Upper lobe of right lung (tissue), 1 donor: ENCODE data around the gene TMEM132E. TPM values are rescaled to one million over a fixed set of nuclear protein-coding genes. Genes with fewer than 3 reads are reported as not detected.

Source experiments
- ATAC-seq: fragments of 200-7000 bp; cut with Tn5 transposase; one replicate; pipeline ENCODE4 v1.9.1; 2020; ENCODE audit warnings: mild to moderate bottlenecking, moderate library complexity
- DNase-seq: peaks from one replicate; pipeline ENCODE4 v3.0.0-alpha.2; 2020
- H3K27ac ChIP-seq: fragments of 200-600 bp; one replicate; pipeline ENCODE4 v1.8.0; 2022
- H3K27me3 ChIP-seq: fragments of 200-600 bp; one replicate; pipeline ENCODE4 v1.8.0; 2022; ENCODE audit warnings: mild to moderate bottlenecking
- H3K36me3 ChIP-seq: fragments of 200-600 bp; one replicate; pipeline ENCODE4 v1.8.0; 2022
- H3K4me1 ChIP-seq: fragments of 200-600 bp; one replicate; pipeline ENCODE4 v1.8.0; 2022
- H3K4me3 ChIP-seq: fragments of 200-600 bp; one replicate; pipeline ENCODE4 v1.8.0; 2022; ENCODE audit warnings: mild to moderate bottlenecking
- H3K9me3 ChIP-seq: fragments of 200-600 bp; one replicate; pipeline ENCODE4 v1.8.0; 2022
- CTCF ChIP-seq: fragments of 200-600 bp; IDR thresholded peaks from one replicate; pipeline ENCODE4 v1.8.0; 2022; ENCODE audit warnings: antibody characterized with exemption
- intact Hi-C: fragments of 100-400 bp; cut with DNase I; formaldehyde crosslinking; loops from one replicate; pipeline ENCODE4 v1.11.0; 2022
- total RNA-seq: library from RNA; stranded (reverse); fragmentation: NEBNext Ultra II Directional; extraction: Animal tissue kit (Norgen Biotek cat#: 25700); gene quantifications from one replicate; pipeline ENCODE4 v1.2.1, GENCODE V29; 2021
- donor health status: DM: no; HTN: yes; CAD: no; lungs with severe emphysema.

Gene TMEM132E
- total RNA-seq, 1 donor from 2014 or later, result 0.23 TPM

GRCh38 chr17:34633351-34633750, 54.0 kb downstream of the TMEM132E start:
- DNase-seq, result peak; percentile 48

GRCh38 chr17:34633760-34634159, 54.4 kb downstream of the TMEM132E start:
- Histone ChIP-seq H3K4me1 (peaks cover 6% of the 10 kb centered on the region), H3K27me3 (peaks cover 46% of the 10 kb centered on the region), H3K36me3 (no peaks in the 10 kb centered on the region), H3K4me3 (no peak overlapping the region), H3K27ac (no peak overlapping the region), H3K9me3 (no peaks in the 10 kb centered on the region)
- ATAC-seq, result no peak
- no peak for TF ChIP-seq CTCF
- no peak for DNase-seq
- intact Hi-C loops, result no loop called here

More at GRCh38 chr17:34633351-34633750, 54.0 kb downstream of the TMEM132E start:
- ATAC-seq, result peak; percentile 39
- Histone ChIP-seq H3K4me3 (no peak overlapping the region), H3K9me3 (no peaks in the 10 kb centered on the region), H3K4me1 (peaks cover 6% of the 10 kb centered on the region), H3K36me3 (no peaks in the 10 kb centered on the region), H3K27ac (no peak overlapping the region), H3K27me3 (peaks cover 50% of the 10 kb centered on the region)
- intact Hi-C loops, result no loop called here
- no peak for TF ChIP-seq CTCF

GRCh38 chr17:34634551-34635160, 55.3 kb downstream of the TMEM132E start:
- intact Hi-C loops, result no loop called here

DNA sequence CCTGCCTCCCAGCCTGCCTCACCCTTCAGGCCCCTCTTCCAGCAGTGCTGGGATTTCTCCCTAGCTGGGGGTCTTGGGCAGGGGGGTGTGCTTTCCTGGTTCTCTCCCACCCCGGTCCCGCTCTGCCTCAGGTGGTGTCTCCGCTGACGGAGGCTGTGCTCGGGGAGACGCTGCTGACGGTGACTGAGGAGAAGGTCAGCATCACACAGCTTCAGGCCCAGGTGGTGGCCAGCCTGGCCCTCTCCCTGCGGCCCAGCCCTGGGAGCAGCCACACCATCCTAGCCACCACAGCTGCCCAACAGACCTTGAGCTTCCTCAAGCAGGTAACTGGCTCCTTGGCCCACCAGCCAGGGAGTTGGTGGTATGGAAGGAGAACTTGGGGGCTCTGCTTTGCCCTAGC, 56.5 kb downstream of the TMEM132E start:
- Histone ChIP-seq H3K4me3 (no peak overlapping the region), H3K36me3 (no peaks in the 10 kb centered on the region), H3K4me1 (peaks cover 6% of the 10 kb centered on the region), H3K9me3 (no peaks in the 10 kb centered on the region), H3K27ac (no peak overlapping the region), H3K27me3 (peaks cover 37% of the 10 kb centered on the region)
- no peak for DNase-seq
- ATAC-seq, result no peak
- no peak for TF ChIP-seq CTCF
- intact Hi-C loops, result no loop called here

More at GRCh38 chr17:34634551-34635160, 55.3 kb downstream of the TMEM132E start:
- Histone ChIP-seq H3K4me3 (no peak overlapping the region), H3K4me1 (peaks cover 6% of the 10 kb centered on the region), H3K9me3 (no peaks in the 10 kb centered on the region), H3K27me3 (peaks cover 40% of the 10 kb centered on the region), H3K36me3 (no peaks in the 10 kb centered on the region), H3K27ac (no peak overlapping the region)
- TF ChIP-seq CTCF, result no peak
- DNase-seq (peak; percentile 40), ATAC-seq (no peak)

GRCh38 chr17:34637041-34637547, 57.7 kb downstream of the TMEM132E start:
- Histone ChIP-seq H3K4me1 (peaks cover 6% of the 10 kb centered on the region), H3K4me3 (no peak overlapping the region), H3K27me3 (peaks cover 33% of the 10 kb centered on the region), H3K36me3 (no peaks in the 10 kb centered on the region), H3K27ac (no peak overlapping the region), H3K9me3 (no peaks in the 10 kb centered on the region)
- intact Hi-C loops, result no loop called here
- no peak for DNase-seq
- no peak for ATAC-seq
- TF ChIP-seq CTCF, result no peak
